Medulla oblongata (tissue), 1 donor: ENCODE data around the gene ZNF23.
"Not testable (repeated sequence)": the region's sequence is repeated elsewhere in the genome, so short reads cannot be mapped to it uniquely, and the experiment has no call there.

ENCODE experiments used
- DNase-seq: peaks from one replicate; pipeline ENCODE4 v3.0.0-alpha.2; 2015; ENCODE audit errors: extremely low spot score

Gene ZNF23

GRCh38 chr16:71461686-71462648 is at the start of gene ZNF23:
ZNF23 (minus strand) TSS chr16:71462247; CDS start chr16:71456796, 5,451 bp downstream.
- peak; percentile 86 for DNase-seq

GRCh38 chr16:71507061-71507460 is 45.0 kb upstream of the ZNF23 start:
- DNase-seq: no peak

GRCh38 chr16:71504901-71505300 is 42.9 kb upstream of the ZNF23 start:
- DNase-seq: no peak

GRCh38 chr16:71504051-71504450 is 42.0 kb upstream of the ZNF23 start:
- not testable (repeated sequence) for DNase-seq

GRCh38 chr16:71501547-71501946 is 39.5 kb upstream of the ZNF23 start:
- DNase-seq: no peak

GRCh38 chr16:71500964-71501363 is 38.9 kb upstream of the ZNF23 start:
- DNase-seq: no peak

GRCh38 chr16:71499775-71500364 is 37.8 kb upstream of the ZNF23 start:
- DNase-seq: peak; percentile 73

- no peak for DNase-seq
These were observed 36.0 kb upstream of the ZNF23 start for GRCh38 chr16:71498031-71498430.

GRCh38 chr16:71493213-71493612 is 31.2 kb upstream of the ZNF23 start:
- DNase-seq: no peak

- DNase-seq: no peak
These were observed 30.7 kb upstream of the ZNF23 start for GRCh38 chr16:71492786-71493185.

GRCh38 chr16:71491054-71491453 is 29.0 kb upstream of the ZNF23 start:
- no peak for DNase-seq

GRCh38 chr16:71490361-71490760 is 28.3 kb upstream of the ZNF23 start:
- no peak for DNase-seq

GRCh38 chr16:71489122-71489521 is 27.1 kb upstream of the ZNF23 start, which contains the start of gene ZNF19:
ZNF19 (minus strand) TSS chr16:71489324; CDS start chr16:71482114, 7,210 bp downstream.
- no peak for DNase-seq

- DNase-seq: peak; percentile 98
These were observed 22.2 kb upstream of the ZNF23 start for GRCh38 chr16:71484006-71484893.

- DNase-seq: no peak
These were observed 20.5 kb upstream of the ZNF23 start for GRCh38 chr16:71482569-71482968.

GRCh38 chr16:71480956-71481355 is 18.9 kb upstream of the ZNF23 start:
- no peak for DNase-seq

GRCh38 chr16:71479420-71479819 is 17.4 kb upstream of the ZNF23 start:
- DNase-seq: peak; percentile 42

- no peak for DNase-seq
These were observed 14.5 kb upstream of the ZNF23 start for GRCh38 chr16:71476457-71477124.

GRCh38 chr16:71474864-71475263 is 12.8 kb upstream of the ZNF23 start:
- DNase-seq: no peak

- DNase-seq: no peak
These were observed 11.8 kb upstream of the ZNF23 start for GRCh38 chr16:71473891-71474290.

- no peak for DNase-seq
These were observed 10.9 kb upstream of the ZNF23 start for GRCh38 chr16:71472931-71473330.
